ENCODE data around the gene DEUP1.
"Not testable (repeated sequence)": the region's sequence is repeated elsewhere in the genome, so short reads cannot be mapped to it uniquely, and the experiment has no call there.

DEUP1 gene, protein sequence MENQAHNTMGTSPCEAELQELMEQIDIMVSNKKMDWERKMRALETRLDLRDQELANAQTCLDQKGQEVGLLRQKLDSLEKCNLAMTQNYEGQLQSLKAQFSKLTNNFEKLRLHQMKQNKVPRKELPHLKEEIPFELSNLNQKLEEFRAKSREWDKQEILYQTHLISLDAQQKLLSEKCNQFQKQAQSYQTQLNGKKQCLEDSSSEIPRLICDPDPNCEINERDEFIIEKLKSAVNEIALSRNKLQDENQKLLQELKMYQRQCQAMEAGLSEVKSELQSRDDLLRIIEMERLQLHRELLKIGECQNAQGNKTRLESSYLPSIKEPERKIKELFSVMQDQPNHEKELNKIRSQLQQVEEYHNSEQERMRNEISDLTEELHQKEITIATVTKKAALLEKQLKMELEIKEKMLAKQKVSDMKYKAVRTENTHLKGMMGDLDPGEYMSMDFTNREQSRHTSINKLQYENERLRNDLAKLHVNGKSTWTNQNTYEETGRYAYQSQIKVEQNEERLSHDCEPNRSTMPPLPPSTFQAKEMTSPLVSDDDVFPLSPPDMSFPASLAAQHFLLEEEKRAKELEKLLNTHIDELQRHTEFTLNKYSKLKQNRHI

DNA sequence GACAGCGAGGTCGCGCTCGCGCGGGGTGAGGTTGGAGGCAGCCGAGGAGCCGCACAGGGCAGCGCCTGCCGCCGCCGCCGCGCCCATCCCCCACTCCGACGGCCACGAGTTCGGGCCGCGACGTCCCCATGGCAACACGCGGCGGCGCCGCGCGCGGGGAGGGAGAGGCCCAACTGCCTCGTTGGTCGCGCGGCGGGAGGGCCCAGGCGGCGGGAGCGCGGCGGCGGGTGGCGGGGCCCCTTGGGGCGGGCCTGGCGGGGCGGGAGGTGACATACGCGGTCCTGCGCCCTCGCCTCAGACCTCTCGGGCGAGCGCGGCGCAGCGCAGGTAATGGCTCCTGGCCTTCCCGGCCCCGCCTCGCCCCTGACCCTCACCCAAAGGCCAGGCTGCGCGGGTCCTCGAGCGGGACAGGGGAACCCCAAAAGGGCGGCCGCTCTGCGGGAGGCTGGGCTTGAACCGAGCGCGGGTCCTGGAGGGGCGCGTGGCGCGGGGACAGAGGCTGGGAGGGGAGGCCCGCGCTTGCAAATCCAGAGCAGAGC is at the start of gene DEUP1:
Gene DEUP1, plus strand, starts transcription at position 297 of the 539 bp plus-strand sequence. CDS start 1,518 bp downstream, outside the sequence.
- no peak for DNase-seq (ENCODE audit: low read depth in 2 of 2)

DNA sequence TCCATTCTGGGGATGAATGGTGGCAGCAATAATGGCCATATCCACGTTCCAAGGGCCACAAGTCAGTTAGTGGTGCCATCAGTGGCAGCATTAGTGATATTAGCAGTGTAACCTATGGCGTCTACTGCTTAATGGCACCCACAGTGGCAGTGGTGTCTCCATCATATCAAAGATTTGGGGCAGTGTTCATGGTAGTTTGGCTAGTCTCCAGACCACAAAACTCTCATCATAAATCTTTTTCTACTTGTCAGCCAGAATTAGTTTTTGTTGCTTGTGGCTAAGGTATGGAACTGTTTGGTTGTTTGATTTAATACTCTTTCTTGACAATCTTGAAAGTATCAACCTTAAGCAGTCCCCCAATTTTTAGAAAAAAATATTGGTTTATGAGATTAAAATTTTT is 45.1 kb upstream of the DEUP1 start:
- no peak for DNase-seq (ENCODE audit: low read depth in 2 of 2)

DNA sequence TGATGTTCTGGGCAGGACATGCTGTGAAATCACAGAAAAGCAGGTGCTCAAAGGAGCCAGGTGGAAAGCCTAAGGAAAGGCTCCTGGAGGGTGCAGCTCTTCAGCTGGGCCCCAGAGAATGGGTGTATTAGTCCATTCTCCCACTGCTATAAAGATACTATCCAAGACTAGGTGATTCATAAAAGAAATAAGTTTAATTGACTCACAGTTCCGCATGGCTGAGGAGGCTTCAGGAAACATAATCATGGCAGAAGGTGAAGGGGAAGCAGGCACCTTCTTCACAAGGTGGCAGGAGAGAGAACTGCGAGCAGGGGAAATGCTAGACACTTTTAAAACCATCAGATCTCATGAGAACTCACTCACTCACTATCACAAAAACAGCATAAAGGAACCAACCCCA is 43.1 kb upstream of the DEUP1 start:
- no peak for DNase-seq (ENCODE audit: low read depth in 2 of 2)

DNA sequence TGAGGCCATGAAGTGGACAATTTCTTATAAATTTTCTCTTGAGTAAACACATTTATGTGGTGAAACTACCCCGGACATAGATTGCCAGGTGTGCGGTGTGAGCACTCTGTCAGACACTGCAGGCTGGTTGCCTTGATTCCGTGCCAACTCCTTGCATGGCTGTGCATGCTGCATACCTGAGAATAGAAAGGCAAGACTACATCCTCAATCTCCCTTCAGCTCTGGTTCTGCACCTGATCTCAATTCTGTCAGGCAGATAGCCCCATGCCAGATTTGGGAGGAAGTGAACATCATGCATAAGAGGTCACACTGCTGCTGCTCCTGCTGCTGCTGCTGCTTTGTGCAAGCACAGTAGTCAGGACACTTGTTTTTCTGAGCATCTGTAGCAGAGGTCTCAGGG is 42.5 kb upstream of the DEUP1 start:
- no peak for DNase-seq (ENCODE audit: low read depth in 2 of 2)

DNA sequence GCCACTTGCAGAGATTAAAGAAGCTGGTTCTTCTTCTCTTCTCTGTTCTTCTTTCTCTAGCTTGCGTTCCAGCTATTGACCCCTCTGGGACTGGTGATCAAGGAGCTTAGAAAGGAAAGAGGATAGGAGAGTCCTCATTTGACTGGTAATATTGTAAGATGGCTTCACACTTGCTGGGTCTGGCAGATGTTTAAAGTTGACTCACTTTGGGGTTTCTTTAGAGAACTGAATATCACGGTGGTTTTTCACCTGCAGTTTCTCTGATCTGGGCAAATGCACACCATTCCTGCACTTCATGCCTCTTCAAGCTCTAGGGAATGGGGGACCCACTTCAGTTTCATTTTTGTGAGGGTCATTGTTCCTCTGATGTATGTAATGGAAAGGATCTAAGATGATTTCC is 41.8 kb upstream of the DEUP1 start:
- DNase-seq (ENCODE audit: low read depth in 2 of 2), result no peak

DNA sequence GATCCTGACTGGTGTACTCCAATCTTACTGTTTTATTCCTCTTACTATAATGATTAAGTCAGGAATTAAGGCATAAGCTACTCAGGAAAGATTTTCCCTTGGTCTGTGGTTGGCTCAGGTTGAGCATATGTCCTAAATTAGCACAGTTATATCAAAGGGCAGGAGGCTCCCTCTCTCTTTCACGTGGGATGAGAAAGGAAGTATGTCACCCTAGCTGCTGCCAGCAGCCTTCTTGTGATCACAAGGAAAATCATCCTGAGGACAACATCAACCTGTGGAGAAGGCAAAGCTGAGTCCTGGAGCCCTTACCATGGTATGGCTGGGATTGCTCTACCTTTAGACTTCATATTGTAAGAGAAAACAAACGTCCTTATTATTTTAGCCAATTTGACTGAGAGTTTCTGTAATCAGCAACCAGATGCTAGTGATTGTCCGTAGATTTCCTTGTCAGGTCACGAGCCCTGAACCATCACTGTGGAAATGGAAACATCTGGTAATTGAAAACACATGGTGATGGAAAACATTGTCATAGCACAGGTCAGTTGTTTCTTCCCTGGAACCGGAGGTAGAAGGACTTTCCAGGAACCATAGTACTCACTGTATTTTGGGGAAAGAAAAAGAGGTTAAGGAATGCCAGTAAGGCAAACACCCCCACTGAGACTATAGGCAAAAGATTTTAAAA is 40.6 kb upstream of the DEUP1 start:
- DNase-seq (ENCODE audit: low read depth in 2 of 2), result no peak

DNA sequence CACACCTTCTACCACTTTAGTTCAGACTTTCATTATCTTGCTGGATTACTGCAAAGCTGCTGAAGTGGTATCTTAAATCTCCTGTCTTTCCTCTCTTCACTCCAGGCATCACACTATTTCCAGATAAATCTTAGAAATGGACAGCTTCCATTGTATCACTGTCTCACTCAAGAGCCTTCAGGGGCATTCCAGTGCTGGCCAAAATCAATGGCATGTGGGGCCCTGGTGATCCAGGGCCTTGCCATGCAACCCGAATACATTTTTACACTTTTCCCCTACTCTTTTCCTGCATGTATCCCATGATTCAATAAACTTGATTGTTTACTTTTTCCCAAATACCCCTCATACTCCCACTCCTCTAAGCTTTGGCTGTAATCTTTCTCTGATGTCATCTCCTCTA is 39.4 kb upstream of the DEUP1 start:
- no peak for DNase-seq (ENCODE audit: low read depth in 2 of 2)

DNA sequence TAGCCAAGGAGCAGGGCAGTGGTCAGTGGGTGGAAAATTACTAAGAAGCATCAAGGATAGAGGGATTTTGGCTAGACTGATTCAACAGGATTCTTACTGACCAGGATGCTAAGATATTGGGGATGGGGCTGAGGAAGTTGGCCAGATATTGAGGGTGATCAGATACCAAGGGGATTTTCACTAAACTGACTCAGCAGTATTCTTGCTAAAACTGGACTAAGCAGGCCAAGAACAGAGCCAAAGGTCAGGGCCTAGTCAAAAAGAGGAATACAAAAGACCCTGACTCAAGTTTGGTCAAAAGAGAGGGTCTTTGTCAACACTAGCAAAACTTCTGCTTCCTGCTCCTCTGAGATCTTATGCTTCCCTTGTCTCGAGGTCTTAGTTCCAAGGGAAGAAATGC is 38.6 kb upstream of the DEUP1 start:
- no peak for DNase-seq (ENCODE audit: low read depth in 2 of 2)

DNA sequence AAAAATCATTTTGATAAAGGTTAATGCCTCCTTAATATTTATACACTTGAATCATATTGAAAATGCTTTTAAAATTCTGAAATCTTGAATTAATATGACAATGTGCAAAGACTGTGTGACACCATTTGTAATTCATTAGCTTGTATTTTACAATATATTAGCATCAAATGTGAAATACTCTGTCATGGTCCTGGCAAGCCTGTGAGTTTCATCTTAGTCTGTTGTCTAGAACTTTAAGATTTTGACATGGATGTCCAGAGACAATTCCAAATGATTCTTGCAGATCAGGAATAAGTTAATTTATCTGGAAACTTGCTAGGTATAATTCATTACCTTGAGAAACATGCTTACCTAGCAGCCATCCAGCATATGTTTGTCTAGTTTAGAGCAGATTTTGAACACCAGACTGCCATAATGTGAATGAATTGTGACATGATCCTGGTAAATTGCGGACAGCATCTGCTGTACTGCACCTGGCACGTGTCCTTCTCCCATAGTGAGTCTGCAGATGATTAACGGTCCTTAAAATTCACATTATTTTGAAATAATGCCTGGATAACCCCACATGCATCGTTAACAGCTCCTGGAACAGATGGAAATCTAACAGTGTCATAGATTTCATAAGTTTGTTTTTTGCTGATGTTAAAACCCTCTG is 34.5 kb upstream of the DEUP1 start:
- no peak for DNase-seq (ENCODE audit: low read depth in 2 of 2)

DNA sequence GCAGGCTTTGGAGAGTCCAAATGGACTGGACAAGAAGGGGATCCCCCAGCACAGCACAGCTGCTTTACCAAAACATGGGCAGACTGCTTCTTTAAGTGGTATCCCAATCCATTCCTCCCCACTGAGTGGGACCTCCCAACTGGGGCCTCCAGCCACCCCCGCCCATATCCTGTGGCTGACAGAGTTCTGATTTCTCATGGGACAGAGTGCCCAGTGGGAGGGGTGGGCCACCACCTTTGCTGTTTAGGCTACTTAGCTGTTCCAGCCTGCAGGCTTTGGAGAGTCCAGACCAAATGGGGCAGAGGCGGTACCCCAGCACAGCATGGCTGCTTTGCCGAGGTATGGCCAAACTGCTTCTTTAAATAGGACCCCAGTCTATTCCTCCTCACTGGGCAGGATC is 26.9 kb upstream of the DEUP1 start:
- no peak for DNase-seq (ENCODE audit: low read depth in 2 of 2)

DNA sequence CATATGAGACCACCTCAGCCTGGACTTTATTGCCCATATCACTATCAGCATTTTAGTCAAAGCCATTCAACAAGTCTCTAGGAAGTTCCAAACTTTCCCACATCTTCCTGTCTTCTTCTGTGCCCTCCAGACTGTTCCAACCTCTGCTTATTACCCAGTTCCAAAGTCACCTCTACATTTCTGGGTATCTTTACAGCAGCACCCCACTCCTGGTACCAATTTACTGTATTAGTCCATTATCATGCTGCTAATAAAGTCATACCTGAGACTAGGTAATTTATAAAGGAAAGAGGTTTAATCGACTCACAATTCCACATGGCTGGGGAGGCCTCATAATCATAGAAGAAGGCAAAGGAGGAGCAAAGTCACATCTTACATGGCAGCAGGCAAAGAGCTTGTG is 16.1 kb upstream of the DEUP1 start:
- not testable (repeated sequence) for DNase-seq (ENCODE audit: low read depth in 2 of 2)

DNA sequence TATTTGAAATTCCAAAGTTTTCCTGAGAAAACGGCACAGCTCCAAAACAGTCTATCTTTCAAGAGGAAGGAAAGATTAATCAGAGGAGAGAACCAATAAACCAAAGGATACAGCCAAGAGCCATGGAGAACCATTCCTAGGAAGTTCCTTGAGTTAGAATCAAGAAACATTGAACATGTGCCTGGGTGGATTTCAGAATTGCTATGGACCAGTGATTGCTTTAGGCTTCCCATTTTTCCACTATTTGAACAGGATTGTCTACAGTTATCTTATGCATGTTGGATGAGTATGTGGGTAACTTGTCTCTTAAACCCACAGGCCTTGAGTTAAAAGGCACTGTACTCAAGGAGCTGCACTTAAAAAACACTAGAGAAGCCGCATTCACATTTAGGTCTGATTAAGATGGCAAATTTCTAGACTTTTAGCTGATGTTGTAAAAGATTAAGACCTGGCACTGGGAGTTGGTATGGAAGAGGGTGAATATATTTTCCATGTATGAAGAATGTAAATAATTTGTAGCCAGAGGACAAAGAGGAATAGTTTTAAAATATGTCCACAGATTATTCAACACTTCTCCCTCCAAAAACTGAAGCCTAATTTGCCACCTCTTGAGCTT is 11.2 kb upstream of the DEUP1 start:
- no peak for DNase-seq (ENCODE audit: low read depth in 2 of 2)

DNA sequence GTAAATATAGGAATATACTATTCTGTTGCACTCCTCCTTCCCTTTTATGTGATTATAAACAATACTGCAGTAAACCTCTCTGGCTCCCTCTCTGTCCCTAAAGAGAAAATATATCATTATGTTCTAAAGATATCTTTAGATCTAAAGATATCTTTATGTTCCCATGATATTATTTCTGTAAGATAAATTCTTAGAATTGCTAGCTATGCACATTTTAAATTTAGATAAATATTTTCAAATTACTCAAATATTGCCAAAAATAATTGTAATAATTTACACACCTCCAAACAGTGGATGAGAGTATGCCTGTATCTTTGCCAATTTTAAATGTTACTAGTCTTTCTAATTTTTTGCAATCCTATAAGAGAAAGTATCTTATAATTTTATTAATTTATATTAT is 10.3 kb upstream of the DEUP1 start:
- no peak for DNase-seq (ENCODE audit: low read depth in 2 of 2)

DNA sequence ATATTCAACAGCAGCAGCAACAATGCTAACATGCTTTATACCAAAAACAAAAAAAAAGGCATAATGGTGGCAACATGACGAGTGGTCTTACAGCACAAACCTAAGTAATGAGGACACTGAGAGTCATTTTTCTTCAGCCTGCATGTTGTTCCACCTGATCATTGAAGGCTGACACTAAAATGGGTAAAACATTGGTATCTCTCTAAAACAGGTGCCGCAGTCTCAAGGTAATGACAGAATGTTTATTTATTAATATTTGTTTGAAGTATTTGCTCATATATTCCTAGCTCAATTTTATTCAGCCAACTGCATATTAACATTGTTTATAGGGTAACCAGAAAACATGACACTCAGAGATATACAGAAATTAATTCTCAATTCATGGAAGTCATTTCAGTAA is 8.3 kb upstream of the DEUP1 start:
- no peak for DNase-seq (ENCODE audit: low read depth in 2 of 2)

DNA sequence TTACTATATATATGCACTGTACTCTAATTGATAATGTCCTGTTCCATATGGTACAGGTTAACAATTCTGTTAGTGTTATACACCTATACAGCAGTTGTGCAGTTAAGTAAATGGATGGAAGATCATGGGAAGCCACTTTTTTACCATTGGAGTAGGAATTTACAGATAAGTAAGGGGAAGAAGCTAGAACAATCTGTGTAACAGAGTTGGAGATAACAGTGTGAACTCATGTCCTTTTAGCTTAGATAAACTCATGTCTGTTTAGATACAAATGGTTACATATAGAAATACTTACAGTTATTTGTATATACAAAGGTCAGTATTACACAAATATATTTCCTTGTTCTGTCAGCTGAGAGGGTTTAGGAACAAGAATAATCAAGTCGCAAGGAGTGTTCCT is 6.8 kb upstream of the DEUP1 start:
- no peak for DNase-seq (ENCODE audit: low read depth in 2 of 2)

DNA sequence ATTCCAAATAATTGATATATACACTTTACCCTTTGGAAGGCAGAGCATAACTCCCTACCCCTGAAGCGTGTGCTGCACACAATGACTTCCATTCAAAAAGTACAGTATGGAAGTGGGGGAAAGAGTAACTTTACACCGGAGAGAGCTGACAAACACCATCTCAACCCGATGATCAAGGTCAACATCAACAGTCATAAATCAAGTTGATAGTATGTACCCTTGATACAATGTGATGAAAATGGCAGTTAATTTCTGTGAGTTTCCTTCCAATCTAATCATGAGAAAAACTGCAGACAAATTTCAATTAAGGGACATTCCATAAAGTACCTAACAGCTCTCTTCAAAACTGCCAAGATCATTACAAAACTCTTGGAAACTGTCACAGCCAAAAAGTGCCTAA is 6.0 kb upstream of the DEUP1 start:
- no peak for DNase-seq (ENCODE audit: low read depth in 2 of 2)

DNA sequence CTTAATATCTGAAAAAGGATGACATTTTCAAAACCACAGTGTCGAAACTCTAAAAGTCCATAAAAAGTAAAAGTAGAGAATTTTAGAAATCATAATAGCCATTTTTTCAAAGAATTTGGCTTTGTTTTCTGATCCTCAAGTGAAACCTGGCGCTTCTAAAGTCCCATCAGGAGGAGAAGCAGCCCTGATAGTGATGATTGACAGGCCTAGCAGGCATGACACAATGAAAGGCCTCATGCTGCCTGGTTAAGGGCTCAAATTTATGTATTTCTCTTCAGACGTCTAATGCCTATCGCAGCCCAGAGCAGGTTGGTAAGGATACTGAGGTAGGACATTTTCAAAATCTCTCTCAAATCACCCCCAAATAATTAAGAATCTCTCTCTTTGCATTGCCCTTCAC is 3.9 kb upstream of the DEUP1 start:
- DNase-seq (ENCODE audit: low read depth in 2 of 2), result no peak

DNA sequence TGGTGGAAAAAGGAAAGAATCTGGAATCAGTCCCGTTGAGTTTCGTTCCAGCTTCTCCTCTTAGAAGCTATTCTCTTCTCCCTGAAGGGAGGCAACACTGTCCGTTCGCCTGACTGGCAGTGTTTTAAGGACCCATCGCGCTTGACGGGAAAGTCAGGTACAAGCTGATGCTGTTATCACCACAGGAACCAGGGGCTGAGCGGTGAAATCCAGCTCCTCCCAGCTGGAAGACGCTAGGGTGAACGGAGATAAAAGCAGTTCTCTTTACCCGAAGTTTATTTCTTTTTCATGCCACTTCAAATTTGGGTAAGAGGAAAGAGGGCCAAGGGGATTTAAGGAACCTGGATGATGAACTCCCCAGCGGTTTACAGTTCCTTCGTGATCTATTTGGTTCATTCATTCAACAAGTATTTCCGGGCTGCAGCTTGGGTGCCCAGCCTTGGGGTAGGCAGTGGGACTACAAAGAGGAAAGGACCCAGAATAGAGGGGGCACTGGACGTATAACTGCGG is 551 bp upstream of the DEUP1 start:
- DNase-seq (ENCODE audit: low read depth in 2 of 2), result no peak

DNA sequence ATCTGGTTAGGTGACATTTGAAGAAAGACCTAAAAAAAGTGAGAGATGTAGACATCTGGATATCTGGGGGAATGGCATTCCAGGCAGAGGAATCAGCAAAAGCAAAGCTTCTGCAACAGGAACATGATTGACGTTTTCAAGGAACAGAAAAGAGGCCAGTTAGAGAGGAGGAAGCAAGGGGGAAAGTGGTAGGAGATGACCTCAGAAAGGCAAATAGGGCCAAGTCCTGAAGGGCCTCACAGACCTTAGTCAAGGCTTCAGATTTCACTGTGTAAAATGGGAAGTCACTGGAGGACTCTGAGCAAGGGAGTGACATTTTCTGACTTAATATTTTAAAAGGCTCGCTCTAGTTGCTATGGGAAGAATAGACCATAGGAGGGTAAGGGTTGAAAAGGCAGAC is 9.7 kb downstream of the DEUP1 start:
- no peak for DNase-seq (ENCODE audit: low read depth in 2 of 2)

DNA sequence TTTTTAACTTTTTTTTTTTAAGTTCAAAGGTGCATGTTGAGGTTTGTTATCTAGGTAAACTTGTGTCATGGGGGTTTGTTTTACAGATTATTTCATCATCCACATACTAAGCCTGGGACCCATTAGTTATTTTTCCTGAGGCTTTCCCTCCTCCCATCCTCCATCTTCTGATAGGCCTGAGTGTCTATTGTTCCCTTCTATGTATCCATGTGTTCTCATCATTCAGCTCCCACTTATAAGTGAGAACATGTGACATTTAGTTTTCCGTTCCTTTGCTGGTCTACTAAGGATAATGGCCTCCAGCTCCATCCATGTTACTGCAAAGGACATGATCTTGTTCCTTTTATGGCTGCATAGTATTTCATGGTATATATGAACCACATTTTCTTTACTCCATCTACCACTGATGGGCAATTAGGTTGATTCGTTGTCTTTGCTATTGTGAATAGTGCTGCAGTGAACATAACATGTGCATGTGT is 14.4 kb downstream of the DEUP1 start:
- no peak for DNase-seq (ENCODE audit: low read depth in 2 of 2)

DNA sequence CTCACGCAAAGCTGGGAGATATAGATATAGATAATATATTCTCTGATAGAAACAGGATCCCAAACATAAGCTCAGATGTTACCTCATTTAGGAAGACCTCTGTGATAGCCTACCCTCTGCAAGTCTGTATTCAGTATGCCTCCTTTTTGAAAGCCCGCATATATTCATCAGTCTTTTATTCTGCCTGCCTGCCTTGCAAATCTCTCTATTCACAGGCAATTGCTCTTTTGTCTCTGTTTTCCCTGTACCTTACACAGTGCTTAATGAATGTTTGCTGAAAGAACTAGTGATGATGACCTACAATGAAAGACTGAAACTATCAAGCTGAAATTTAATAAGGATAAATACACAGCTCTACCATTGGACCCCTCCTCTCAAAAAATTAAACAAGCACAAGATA is 18.4 kb downstream of the DEUP1 start:
- no peak for DNase-seq (ENCODE audit: low read depth in 2 of 2)
